ENCODE data around the gene PLPP2. TPM values are rescaled to one million over a fixed set of nuclear protein-coding genes. Genes with fewer than 3 reads are reported as not detected.

PLPP2 gene
- total and polyA plus RNA-seq, 2 of the 13 experiments (the other 11 are each of a cell fraction or from before 2014, with no cell fraction given) = not detected

DNA sequence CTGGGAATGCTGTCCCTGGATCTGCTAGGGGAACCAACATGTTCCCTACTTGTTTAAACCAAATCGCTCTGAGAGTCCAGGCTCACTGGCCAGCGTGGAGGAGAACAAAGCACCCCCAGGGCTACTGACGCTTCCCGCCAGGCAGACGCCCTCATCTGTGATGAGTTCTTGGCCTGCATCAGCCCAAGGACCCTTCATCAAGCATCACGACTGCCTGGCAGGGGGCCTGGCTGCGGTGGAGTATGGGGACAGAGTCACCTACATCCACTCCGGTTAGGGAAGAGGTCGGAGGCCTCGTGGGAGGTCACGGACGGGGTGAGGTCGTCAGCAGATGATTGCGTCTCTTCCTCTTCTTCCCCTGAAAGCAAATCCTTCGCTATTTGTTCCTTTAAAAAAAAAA, 35.7 kb upstream of the PLPP2 start:
- Histone ChIP-seq H3K9ac (ENCODE audit: insufficient read depth, low read depth, low read length) (no peak overlapping the region), H3K4me1 (ENCODE audit: insufficient read depth, low read length) (no peaks in the 10 kb centered on the region), H3K79me2 (ENCODE audit: insufficient read depth, low read length) (no peaks in the 10 kb centered on the region), H3K4me3 (replicated peaks in 1 of 3; ENCODE audit: insufficient read depth in 1 of 3, low read depth in 2 of 3, low read length in 3 of 3) (no peak overlapping the region), H4K20me1 (ENCODE audit: insufficient read depth, low read length) (peaks cover 2% of the 10 kb centered on the region; the same call in 1 of the 2 replicates), H3K36me3 (replicated peaks in 1 of 2; ENCODE audit: control insufficient read depth in 1 of 2, insufficient read depth in 2 of 2, low read length in 2 of 2) (peaks cover 38 to 77% of the 10 kb centered on the region in 2 experiments), H3K9me3 (ENCODE audit: low read length) (peaks cover 9% of the 10 kb centered on the region), H3K4me2 (ENCODE audit: low read depth, low read length) (no peak overlapping the region), H2AFZ (ENCODE audit: low read length) (no peak overlapping the region), H3K27ac (ENCODE audit: extremely low read length, insufficient read depth, low read length) (no peak overlapping the region), H3K27me3 (ENCODE audit: control insufficient read depth in 1 of 2, insufficient read depth in 2 of 2, low read length in 2 of 2) (no peaks in the 10 kb centered on the region)
- FAIRE-seq = no peak
- no peak for DNase-seq (ENCODE audit: low spot score)
- BruUV-seq (replicated peaks) = no TSS peak
- TF ChIP-seq, protein P1, sequence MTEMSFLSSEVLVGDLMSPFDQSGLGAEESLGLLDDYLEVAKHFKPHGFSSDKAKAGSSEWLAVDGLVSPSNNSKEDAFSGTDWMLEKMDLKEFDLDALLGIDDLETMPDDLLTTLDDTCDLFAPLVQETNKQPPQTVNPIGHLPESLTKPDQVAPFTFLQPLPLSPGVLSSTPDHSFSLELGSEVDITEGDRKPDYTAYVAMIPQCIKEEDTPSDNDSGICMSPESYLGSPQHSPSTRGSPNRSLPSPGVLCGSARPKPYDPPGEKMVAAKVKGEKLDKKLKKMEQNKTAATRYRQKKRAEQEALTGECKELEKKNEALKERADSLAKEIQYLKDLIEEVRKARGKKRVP (CRISPR knock-in tag; IDR thresholded peaks at IDR 0.05) = no peak
- TF ChIP-seq ZNF512B (CRISPR knock-in tag; IDR thresholded peaks at IDR 0.05; ENCODE audit: borderline replicate concordance) = no peak
- intact Hi-C loops (cut with micrococcal nuclease; ENCODE audit: unreplicated experiment) = no loop called here
- POLR2A ChIA-PET = no interaction called here
- ATAC-seq = no peak
- CTCF ChIA-PET (ENCODE audit: low intra/inter-chr PET ratio, low total read pairs) = no interaction called here
- in situ Hi-C loops (cut with HindIII; ENCODE audit: extremely low pct_ligation_motif_present, low pct_unique_long_range_greater_than_20kb) = no loop called here
- WGBS (ENCODE audit: low lambda C conversion rate) = 96% methylated on average over 11 of the region's 15 CpGs

DNA sequence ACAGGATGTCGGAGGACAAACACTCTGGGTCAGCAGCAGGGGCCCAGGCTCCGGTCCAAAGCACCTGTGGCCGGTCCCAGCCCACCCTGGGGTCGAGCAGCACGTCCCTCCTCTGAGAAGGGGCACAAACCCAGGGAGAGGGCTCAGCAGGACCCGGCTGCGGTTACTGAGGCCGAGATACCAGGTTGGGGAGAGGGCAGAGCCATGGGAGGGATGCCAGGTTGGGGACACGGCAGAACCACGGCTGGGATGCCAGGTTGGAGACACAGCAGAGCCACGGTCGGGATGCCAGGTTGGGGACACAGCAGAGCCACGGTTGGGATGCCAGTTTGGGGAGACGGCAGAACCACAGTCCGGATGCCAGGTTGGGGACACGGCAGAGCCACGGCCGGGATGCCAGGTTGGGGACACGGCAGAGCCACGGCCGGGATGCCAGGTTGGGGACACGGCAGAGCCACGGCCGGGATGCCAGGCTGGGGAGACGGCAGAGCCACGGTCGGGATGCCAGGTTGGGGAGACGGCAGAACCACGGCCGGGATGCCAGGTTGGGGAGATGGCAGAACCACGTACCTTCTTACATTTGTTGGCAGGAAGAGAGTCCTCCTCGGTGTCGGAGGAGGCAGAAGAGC, 34.8 kb upstream of the PLPP2 start:
- Histone ChIP-seq H3K9ac (ENCODE audit: insufficient read depth, low read depth, low read length) (no peak overlapping the region), H3K27me3 (ENCODE audit: control insufficient read depth in 1 of 2, insufficient read depth in 2 of 2, low read length in 2 of 2) (no peaks in the 10 kb centered on the region), H3K4me2 (ENCODE audit: low read depth, low read length) (no peak overlapping the region), H3K27ac (ENCODE audit: extremely low read length, insufficient read depth, low read length) (no peak overlapping the region), H3K79me2 (ENCODE audit: insufficient read depth, low read length) (no peaks in the 10 kb centered on the region), H3K4me1 (ENCODE audit: insufficient read depth, low read length) (no peaks in the 10 kb centered on the region), H3K9me3 (ENCODE audit: low read length) (peaks cover 9% of the 10 kb centered on the region), H3K4me3 (replicated peaks in 1 of 3; ENCODE audit: insufficient read depth in 1 of 3, low read depth in 2 of 3, low read length in 3 of 3) (no peak overlapping the region), H4K20me1 (ENCODE audit: insufficient read depth, low read length) (peaks cover 2% of the 10 kb centered on the region; the same call in 1 of the 2 replicates), H2AFZ (ENCODE audit: low read length) (no peak overlapping the region), H3K36me3 (replicated peaks in 1 of 2; ENCODE audit: control insufficient read depth in 1 of 2, insufficient read depth in 2 of 2, low read length in 2 of 2) (peaks cover 35 to 77% of the 10 kb centered on the region in 2 experiments)
- ChIA-PET CTCF (ENCODE audit: low intra/inter-chr PET ratio, low total read pairs) (no interaction called here), POLR2A (no interaction called here)
- TF ChIP-seq, protein P2, sequence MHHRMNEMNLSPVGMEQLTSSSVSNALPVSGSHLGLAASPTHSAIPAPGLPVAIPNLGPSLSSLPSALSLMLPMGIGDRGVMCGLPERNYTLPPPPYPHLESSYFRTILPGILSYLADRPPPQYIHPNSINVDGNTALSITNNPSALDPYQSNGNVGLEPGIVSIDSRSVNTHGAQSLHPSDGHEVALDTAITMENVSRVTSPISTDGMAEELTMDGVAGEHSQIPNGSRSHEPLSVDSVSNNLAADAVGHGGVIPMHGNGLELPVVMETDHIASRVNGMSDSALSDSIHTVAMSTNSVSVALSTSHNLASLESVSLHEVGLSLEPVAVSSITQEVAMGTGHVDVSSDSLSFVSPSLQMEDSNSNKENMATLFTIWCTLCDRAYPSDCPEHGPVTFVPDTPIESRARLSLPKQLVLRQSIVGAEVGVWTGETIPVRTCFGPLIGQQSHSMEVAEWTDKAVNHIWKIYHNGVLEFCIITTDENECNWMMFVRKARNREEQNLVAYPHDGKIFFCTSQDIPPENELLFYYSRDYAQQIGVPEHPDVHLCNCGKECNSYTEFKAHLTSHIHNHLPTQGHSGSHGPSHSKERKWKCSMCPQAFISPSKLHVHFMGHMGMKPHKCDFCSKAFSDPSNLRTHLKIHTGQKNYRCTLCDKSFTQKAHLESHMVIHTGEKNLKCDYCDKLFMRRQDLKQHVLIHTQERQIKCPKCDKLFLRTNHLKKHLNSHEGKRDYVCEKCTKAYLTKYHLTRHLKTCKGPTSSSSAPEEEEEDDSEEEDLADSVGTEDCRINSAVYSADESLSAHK (CRISPR knock-in tag; IDR thresholded peaks at IDR 0.05; ENCODE audit: borderline replicate concordance) = no peak
- TF ChIP-seq AGO2 (optimal IDR thresholded peaks at IDR 0.05; ENCODE audit: low read depth, low read length) (peak; percentile 59), HNRNPL (IDR thresholded peaks at IDR 0.05; ENCODE audit: low read depth, low read length) (peak; percentile 79; the same call in 1 of the 2 replicates)
- 98% methylated on average over 23 of the region's 33 CpGs for WGBS (ENCODE audit: low lambda C conversion rate)
- in situ Hi-C loops (cut with HindIII; ENCODE audit: extremely low pct_ligation_motif_present, low pct_unique_long_range_greater_than_20kb) = no loop called here
- no peak for FAIRE-seq
- intact Hi-C loops (cut with micrococcal nuclease; ENCODE audit: unreplicated experiment) = no loop called here
- DNase-seq (ENCODE audit: low spot score) = no peak
- ATAC-seq = no peak
- BruUV-seq (replicated peaks) = no TSS peak
